ENCODE data around the gene RAD18. TPM values are rescaled to one million over a fixed set of nuclear protein-coding genes. Genes with fewer than 3 reads are reported as not detected.

The RAD18 gene
- polyA plus RNA-seq, 1 of the 3 experiments (the other 2 are of a cell fraction) = 5.7 TPM

- no peak overlapping the region for H3K27ac ChIP-seq (ENCODE audit: low read depth in 2 of 2, low read length in 1 of 2)
- ChIA-PET POLR2A (no interaction called here), CTCF (interaction anchor here (0.6 to 10.5 kb wide), 74 partner anchors 10 to 669 kb away, joined by 3 to 151 read pairs (median 5); partner anchors contain the start of genes RAD18 and SRGAP3)
- peaks cover 0 to 4% of the 10 kb centered on the region in 2 experiments; a peak in 1 of 4 replicates for H3K4me1 ChIP-seq (ENCODE audit: control insufficient read depth in 1 of 2, insufficient read depth in 2 of 2, low read depth in 1 of 2, low read length in 1 of 2)
- no peak for DNase-seq
- H3K4me2 ChIP-seq = no peak overlapping the region
- H4K20me1 ChIP-seq (ENCODE audit: insufficient read depth) = no peaks in the 10 kb centered on the region
- no peak overlapping the region for H2AFZ ChIP-seq (ENCODE audit: low read depth)
- H3K36me3 ChIP-seq (replicated peaks in 1 of 2; ENCODE audit: control insufficient read depth in 1 of 2, insufficient read depth in 2 of 2, low read length in 1 of 2) = no peaks in the 10 kb centered on the region
- no peak overlapping the region for H3K4me3 ChIP-seq (ENCODE audit: low read depth in 2 of 2, low read length in 1 of 2)
- H3K79me2 ChIP-seq (ENCODE audit: insufficient read depth) = no peaks in the 10 kb centered on the region
- no peaks in the 10 kb centered on the region for H3K27me3 ChIP-seq (ENCODE audit: insufficient read depth)
- WGBS (ENCODE audit: low lambda C conversion rate) = 25% methylated on average over 2 of the region's 2 CpGs
- H3K9ac ChIP-seq = no peak overlapping the region
- no peaks in the 10 kb centered on the region for H3F3A ChIP-seq (replicated peaks; ENCODE audit: insufficient read depth)
- no peaks in the 10 kb centered on the region for H3K9me2 ChIP-seq
- no peaks in the 10 kb centered on the region for H3K9me3 ChIP-seq
- TF ChIP-seq, protein P1, sequence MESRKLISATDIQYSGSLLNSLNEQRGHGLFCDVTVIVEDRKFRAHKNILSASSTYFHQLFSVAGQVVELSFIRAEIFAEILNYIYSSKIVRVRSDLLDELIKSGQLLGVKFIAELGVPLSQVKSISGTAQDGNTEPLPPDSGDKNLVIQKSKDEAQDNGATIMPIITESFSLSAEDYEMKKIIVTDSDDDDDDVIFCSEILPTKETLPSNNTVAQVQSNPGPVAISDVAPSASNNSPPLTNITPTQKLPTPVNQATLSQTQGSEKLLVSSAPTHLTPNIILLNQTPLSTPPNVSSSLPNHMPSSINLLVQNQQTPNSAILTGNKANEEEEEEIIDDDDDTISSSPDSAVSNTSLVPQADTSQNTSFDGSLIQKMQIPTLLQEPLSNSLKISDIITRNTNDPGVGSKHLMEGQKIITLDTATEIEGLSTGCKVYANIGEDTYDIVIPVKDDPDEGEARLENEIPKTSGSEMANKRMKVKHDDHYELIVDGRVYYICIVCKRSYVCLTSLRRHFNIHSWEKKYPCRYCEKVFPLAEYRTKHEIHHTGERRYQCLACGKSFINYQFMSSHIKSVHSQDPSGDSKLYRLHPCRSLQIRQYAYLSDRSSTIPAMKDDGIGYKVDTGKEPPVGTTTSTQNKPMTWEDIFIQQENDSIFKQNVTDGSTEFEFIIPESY (IDR thresholded peaks at IDR 0.05; ENCODE audit: borderline replicate concordance, low read depth) = no peak
- TF ChIP-seq POLR2AphosphoS5 (IDR thresholded peaks at IDR 0.05; ENCODE audit: low read depth, low read length) (no peak), TAF1 (IDR thresholded peaks at IDR 0.05; ENCODE audit: borderline replicate concordance, low read depth, low read length) (no peak), EZH2phosphoT487 (IDR thresholded peaks at IDR 0.05; ENCODE audit: borderline replicate concordance, low read depth) (no peak), FOXM1 (IDR thresholded peaks at IDR 0.05; ENCODE audit: low read depth) (no peak), TCF12 (IDR thresholded peaks at IDR 0.05) (no peak), TEAD4 (IDR thresholded peaks at IDR 0.05; ENCODE audit: borderline replicate concordance, insufficient read depth) (no peak), RAD21 (IDR thresholded peaks at IDR 0.05; ENCODE audit: low read length) (no peak), GABPA (IDR thresholded peaks at IDR 0.05; ENCODE audit: low read depth) (no peak), NFIC (IDR thresholded peaks at IDR 0.05; ENCODE audit: borderline replicate concordance) (no peak), USF1 (IDR thresholded peaks at IDR 0.05; ENCODE audit: borderline replicate concordance, low read depth) (no peak), MXI1 (IDR thresholded peaks at IDR 0.05; ENCODE audit: low read depth, low read length) (no peak)
- TF ChIP-seq, protein P2, sequence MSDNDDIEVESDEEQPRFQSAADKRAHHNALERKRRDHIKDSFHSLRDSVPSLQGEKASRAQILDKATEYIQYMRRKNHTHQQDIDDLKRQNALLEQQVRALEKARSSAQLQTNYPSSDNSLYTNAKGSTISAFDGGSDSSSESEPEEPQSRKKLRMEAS (IDR thresholded peaks at IDR 0.05; ENCODE audit: low read depth) = no peak
- TF ChIP-seq, protein P3, sequence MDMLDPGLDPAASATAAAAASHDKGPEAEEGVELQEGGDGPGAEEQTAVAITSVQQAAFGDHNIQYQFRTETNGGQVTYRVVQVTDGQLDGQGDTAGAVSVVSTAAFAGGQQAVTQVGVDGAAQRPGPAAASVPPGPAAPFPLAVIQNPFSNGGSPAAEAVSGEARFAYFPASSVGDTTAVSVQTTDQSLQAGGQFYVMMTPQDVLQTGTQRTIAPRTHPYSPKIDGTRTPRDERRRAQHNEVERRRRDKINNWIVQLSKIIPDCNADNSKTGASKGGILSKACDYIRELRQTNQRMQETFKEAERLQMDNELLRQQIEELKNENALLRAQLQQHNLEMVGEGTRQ (IDR thresholded peaks at IDR 0.05; ENCODE audit: borderline replicate concordance, low read depth, low read length) = no peak
- TF ChIP-seq, protein P4, sequence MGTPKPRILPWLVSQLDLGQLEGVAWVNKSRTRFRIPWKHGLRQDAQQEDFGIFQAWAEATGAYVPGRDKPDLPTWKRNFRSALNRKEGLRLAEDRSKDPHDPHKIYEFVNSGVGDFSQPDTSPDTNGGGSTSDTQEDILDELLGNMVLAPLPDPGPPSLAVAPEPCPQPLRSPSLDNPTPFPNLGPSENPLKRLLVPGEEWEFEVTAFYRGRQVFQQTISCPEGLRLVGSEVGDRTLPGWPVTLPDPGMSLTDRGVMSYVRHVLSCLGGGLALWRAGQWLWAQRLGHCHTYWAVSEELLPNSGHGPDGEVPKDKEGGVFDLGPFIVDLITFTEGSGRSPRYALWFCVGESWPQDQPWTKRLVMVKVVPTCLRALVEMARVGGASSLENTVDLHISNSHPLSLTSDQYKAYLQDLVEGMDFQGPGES (IDR thresholded peaks at IDR 0.05; ENCODE audit: low read depth, low read length) = no peak
These were observed 25.0 kb upstream of the RAD18 start for GRCh38 chr3:8988384-8988655.

Data from SK-N-SH (cell line).